ENCODE results near the gene ARHGAP35. TPM values are rescaled to one million over a fixed set of nuclear protein-coding genes. Genes with fewer than 3 reads are reported as not detected.
A peak's percentile ranks its signal among the peaks of the same experiment; 100 is the strongest.

Gene ARHGAP35
- total RNA-seq, result 19.4 and 21.7 TPM in 2 replicates

DNA sequence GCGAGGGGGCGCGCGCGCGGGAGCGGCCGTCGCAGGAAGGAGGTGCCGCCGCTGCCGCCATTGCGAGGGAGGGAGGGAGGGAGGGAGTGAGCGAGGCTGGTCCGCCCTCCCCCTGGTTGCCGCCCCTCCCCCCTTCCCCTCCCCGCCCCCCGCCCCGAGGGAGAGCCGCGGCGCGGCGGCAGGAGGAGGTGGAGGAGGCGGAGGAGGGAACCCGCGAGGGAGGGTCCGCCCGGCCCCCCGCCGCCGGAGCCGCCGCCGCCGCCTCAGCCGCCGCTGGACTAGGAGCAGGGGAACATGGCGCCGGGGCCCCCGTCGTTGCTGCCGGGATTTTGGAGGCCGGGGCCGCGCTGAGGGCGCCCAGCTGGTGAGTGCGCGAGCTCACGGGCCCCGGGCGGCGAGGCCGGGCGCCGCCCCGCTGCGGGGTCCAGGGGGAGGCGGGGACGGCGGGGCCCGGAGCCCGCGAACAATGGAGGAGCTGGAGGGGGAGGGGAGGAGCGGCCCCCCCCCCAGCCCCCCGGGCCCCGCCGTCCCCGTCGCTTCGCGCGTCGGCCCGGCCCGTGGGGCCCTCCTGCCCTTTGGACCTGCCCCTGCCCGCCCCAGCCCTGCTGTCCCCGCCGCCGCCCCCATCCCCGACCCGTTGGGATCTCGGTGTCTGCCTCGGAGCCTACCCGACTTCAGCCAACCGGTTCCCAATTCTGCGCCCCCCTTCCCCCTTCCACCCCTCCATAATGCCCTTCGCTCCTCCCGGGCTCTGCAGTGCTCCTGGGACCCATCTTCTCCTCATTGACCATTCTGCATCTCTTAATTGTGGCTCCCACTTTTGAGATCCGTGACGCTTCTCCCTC is at the start of gene ARHGAP35:
ARHGAP35 (plus strand) TSS at position 152 of the 845 bp plus-strand sequence. CDS start 57,679 bp downstream, outside the sequence.
- DNase-seq (ENCODE audit: low read depth), result no peak
- H3K4me3 ChIP-seq (ENCODE audit: low read depth, low read length), result peak within 1 kb of the TSS; percentile 89
- TF ChIP-seq, protein P1, sequence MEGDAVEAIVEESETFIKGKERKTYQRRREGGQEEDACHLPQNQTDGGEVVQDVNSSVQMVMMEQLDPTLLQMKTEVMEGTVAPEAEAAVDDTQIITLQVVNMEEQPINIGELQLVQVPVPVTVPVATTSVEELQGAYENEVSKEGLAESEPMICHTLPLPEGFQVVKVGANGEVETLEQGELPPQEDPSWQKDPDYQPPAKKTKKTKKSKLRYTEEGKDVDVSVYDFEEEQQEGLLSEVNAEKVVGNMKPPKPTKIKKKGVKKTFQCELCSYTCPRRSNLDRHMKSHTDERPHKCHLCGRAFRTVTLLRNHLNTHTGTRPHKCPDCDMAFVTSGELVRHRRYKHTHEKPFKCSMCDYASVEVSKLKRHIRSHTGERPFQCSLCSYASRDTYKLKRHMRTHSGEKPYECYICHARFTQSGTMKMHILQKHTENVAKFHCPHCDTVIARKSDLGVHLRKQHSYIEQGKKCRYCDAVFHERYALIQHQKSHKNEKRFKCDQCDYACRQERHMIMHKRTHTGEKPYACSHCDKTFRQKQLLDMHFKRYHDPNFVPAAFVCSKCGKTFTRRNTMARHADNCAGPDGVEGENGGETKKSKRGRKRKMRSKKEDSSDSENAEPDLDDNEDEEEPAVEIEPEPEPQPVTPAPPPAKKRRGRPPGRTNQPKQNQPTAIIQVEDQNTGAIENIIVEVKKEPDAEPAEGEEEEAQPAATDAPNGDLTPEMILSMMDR (conservative IDR thresholded peaks at IDR 0.05; ENCODE audit: low read depth, low read length), result no peak

DNA sequence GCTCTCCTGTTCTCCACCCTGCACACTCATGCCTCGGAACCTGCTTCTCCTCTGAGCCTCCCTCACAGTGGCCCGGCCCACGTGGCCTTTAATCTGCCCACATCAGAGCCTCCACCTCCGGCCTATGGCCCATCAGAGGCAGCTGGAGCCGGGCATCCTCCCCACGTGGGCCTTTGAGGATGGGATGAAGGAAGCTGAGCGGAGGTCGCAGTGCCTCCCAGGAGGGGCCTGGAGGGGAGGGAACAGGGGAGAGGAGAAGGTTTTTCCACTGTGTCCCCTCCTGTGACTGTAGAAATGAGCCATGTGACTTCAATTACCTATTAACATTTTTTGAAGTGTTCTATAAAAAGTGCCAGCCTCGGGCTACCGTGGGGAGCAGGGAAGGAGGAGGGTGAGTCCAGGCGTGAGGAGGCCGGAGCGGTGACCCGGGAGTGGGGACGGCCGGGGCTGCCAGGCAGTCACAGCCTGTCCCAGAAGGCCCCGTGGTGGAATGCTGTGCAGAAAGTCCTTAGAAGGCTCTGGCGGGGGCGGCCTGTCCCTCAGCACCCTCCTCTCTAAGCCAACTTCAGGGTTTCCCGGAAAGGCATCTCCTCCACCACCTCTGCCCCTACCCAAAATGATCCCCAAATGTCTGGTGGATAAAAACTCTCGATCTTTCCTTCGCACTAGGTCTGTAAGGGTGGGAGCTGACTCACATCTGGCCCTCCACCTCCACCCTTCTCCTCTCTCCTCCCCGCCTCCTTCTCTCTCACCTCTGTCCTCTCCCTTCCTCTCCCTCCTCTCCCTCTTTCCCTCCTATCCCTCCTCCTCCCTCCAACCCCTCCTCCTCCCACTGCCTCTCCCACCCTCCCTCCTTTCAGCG is 47.6 kb upstream of the ARHGAP35 start:
- TF ChIP-seq, protein P1 (conservative IDR thresholded peaks at IDR 0.05; ENCODE audit: low read depth, low read length), result no peak
- DNase-seq (ENCODE audit: low read depth), result no peak
- no peak overlapping the region for H3K4me3 ChIP-seq (ENCODE audit: low read depth, low read length)

GRCh38 chr19:46813839-46814358 is 46.9 kb upstream of the ARHGAP35 start:
- no peak for DNase-seq (ENCODE audit: low read depth)
- TF ChIP-seq, protein P1 (conservative IDR thresholded peaks at IDR 0.05; ENCODE audit: low read depth, low read length), result no peak
- no peak overlapping the region for H3K4me3 ChIP-seq (ENCODE audit: low read depth, low read length)

- no peak for DNase-seq (ENCODE audit: low read depth)
Observed at GRCh38 chr19:46815833-46816627, 44.8 kb upstream of the ARHGAP35 start.

GRCh38 chr19:46818812-46819211 is 42.0 kb upstream of the ARHGAP35 start:
- TF ChIP-seq, protein P1 (conservative IDR thresholded peaks at IDR 0.05; ENCODE audit: low read depth, low read length), result no peak
- H3K4me3 ChIP-seq (ENCODE audit: low read depth, low read length), result no peak overlapping the region
- DNase-seq (ENCODE audit: low read depth), result no peak

More at GRCh38 chr19:46815833-46816627, 44.8 kb upstream of the ARHGAP35 start:
- no peak overlapping the region for H3K4me3 ChIP-seq (ENCODE audit: low read depth, low read length)
- TF ChIP-seq, protein P1 (conservative IDR thresholded peaks at IDR 0.05; ENCODE audit: low read depth, low read length), result no peak

Data from epithelial cell of proximal tubule (primary cell).